ENCODE results near the gene ZFYVE1.
"Not testable (repeated sequence)": the region's sequence is repeated elsewhere in the genome, so short reads cannot be mapped to it uniquely, and the experiment has no call there.

The ZFYVE1 gene

GRCh38 chr14:73003681-73004080 lies 23.2 kb downstream of the ZFYVE1 start:
- DNase-seq = no peak

GRCh38 chr14:73000073-73000472 lies 26.8 kb downstream of the ZFYVE1 start:
- no peak for DNase-seq

- no peak for DNase-seq
These were observed 27.6 kb downstream of the ZFYVE1 start for GRCh38 chr14:72999316-72999715.

- no peak for DNase-seq
These were observed 28.5 kb downstream of the ZFYVE1 start for GRCh38 chr14:72998252-72998903.

- DNase-seq = no peak
These were observed 30.0 kb downstream of the ZFYVE1 start for GRCh38 chr14:72996916-72997315.

GRCh38 chr14:72990171-72990570 lies 36.7 kb downstream of the ZFYVE1 start:
- DNase-seq = no peak

GRCh38 chr14:72986857-72987256 lies 40.0 kb downstream of the ZFYVE1 start:
- DNase-seq = no peak

GRCh38 chr14:72986214-72986613 lies 40.7 kb downstream of the ZFYVE1 start:
- no peak for DNase-seq

GRCh38 chr14:72982146-72982708 lies 44.7 kb downstream of the ZFYVE1 start:
- no peak for DNase-seq

GRCh38 chr14:72980863-72981262 lies 46.0 kb downstream of the ZFYVE1 start:
- no peak for DNase-seq

GRCh38 chr14:72978856-72979255 lies 48.0 kb downstream of the ZFYVE1 start:
- DNase-seq = no peak

- no peak for DNase-seq
These were observed 51.1 kb downstream of the ZFYVE1 start for GRCh38 chr14:72975770-72976169.

GRCh38 chr14:72974661-72975060 lies 52.2 kb downstream of the ZFYVE1 start:
- DNase-seq = no peak

GRCh38 chr14:72970824-72971434 lies 56.0 kb downstream of the ZFYVE1 start:
- no peak for DNase-seq

- no peak for DNase-seq
These were observed 56.8 kb downstream of the ZFYVE1 start for GRCh38 chr14:72970058-72970630.

GRCh38 chr14:72968316-72968715 lies 58.6 kb downstream of the ZFYVE1 start:
- DNase-seq = no peak

GRCh38 chr14:72966038-72966437 lies 60.9 kb downstream of the ZFYVE1 start:
- DNase-seq = no peak

- DNase-seq = no peak
These were observed 61.7 kb downstream of the ZFYVE1 start for GRCh38 chr14:72965249-72965648.

- DNase-seq = peak; percentile 88
These were observed 64.0 kb downstream of the ZFYVE1 start for GRCh38 chr14:72962829-72963312.

- DNase-seq = peak; percentile 75
These were observed 64.6 kb downstream of the ZFYVE1 start for GRCh38 chr14:72962336-72962754.

GRCh38 chr14:72961579-72962335 lies 65.1 kb downstream of the ZFYVE1 start:
- DNase-seq = peak; percentile 93

- not testable (repeated sequence) for DNase-seq
These were observed 65.9 kb downstream of the ZFYVE1 start for GRCh38 chr14:72961016-72961415.

- no peak for DNase-seq
These were observed 68.4 kb downstream of the ZFYVE1 start for GRCh38 chr14:72958548-72958947.

Measured in NCI-H226 (cell line).